Measurements from ENCODE around the gene PCDHB9. TPM values are rescaled to one million over a fixed set of nuclear protein-coding genes. Genes with fewer than 3 reads are reported as not detected.
"Not testable (repeated sequence)": the region's sequence is repeated elsewhere in the genome, so short reads cannot be mapped to it uniquely, and the experiment has no call there.

The PCDHB9 gene
- total and polyA plus RNA-seq, 8 donors, result 1.3 to 5.1 (median 4.1) TPM

DNA sequence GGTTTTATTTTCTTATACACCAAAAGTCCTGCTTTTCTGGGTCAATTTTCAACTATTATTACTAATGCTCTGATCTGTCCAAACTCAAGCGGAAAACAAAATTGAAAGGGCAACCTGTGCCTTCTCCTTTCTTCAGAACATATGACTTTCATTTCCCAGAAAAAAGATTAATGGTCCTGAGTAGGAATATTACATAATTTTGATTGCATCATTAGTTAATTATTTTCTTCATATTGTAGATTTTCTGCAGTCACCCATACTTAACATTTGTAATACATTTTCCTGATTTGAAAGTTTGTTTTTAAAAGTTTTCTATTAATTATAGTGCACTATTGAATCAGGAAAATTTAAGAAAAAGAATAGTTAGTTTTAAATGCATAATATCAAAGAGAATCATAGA is 11.0 kb upstream of the PCDHB9 start:
- TF ChIP-seq, protein P1, sequence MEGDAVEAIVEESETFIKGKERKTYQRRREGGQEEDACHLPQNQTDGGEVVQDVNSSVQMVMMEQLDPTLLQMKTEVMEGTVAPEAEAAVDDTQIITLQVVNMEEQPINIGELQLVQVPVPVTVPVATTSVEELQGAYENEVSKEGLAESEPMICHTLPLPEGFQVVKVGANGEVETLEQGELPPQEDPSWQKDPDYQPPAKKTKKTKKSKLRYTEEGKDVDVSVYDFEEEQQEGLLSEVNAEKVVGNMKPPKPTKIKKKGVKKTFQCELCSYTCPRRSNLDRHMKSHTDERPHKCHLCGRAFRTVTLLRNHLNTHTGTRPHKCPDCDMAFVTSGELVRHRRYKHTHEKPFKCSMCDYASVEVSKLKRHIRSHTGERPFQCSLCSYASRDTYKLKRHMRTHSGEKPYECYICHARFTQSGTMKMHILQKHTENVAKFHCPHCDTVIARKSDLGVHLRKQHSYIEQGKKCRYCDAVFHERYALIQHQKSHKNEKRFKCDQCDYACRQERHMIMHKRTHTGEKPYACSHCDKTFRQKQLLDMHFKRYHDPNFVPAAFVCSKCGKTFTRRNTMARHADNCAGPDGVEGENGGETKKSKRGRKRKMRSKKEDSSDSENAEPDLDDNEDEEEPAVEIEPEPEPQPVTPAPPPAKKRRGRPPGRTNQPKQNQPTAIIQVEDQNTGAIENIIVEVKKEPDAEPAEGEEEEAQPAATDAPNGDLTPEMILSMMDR (IDR thresholded peaks at IDR 0.05), result no peak
- intact Hi-C loops (cut with DNase I), result no loop called here

DNA sequence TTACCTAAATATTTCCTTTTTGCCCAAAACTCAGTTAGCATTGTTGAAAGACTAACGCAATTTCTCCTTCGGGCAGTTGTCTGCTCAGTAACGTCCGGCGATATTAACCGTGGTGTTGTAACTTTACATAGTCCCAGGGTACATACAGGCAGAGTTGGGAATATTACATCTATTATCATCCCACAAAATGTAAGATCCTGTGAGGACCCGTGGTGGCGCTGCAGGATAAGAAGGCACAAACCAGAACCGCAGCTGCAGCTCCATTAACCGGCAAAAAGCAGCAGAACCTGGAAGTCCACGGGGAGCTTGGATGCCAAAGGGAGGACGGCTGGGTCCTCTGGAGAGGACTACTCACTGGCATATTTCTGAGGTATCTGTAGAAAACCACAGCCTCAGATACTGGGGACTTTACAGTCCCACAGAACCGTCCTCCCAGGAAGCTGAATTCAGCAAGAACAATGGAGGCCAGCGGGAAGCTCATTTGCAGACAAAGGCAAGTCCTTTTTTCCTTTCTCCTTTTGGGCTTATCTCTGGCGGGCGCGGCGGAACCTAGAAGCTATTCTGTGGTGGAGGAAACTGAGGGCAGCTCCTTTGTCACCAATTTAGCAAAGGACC is 9.3 kb upstream of the PCDHB9 start, which contains the start of gene PCDHB8:
Gene PCDHB8 (plus strand): TSS at position 214 of the 615 bp plus-strand sequence. CDS start 245 bp downstream, at position 459.
- ATAC-seq; H3K27ac ChIP-seq; intact Hi-C loops (cut with DNase I); H3K4me3 ChIP-seq; H3K4me1 ChIP-seq; H3K36me3 ChIP-seq; DNase-seq: not testable (repeated sequence)
- Histone ChIP-seq H3K27me3 (peaks cover 0 to 68% of the 10 kb centered on the region in 2 donors), H3K9me3 (peaks cover 0 to 67% of the 10 kb centered on the region in 2 donors)

More for the DNA sequence above, 11.0 kb upstream of the PCDHB9 start:
- peaks cover 0 to 63% of the 10 kb centered on the region in 2 donors for H3K9me3 ChIP-seq
- H3K4me3 ChIP-seq, result no peak overlapping the region
- H3K27me3 ChIP-seq, result peaks cover 0 to 60% of the 10 kb centered on the region in 2 donors
- H3K27ac ChIP-seq, result no peak overlapping the region
- no peaks in the 10 kb centered on the region for H3K4me1 ChIP-seq
- ATAC-seq (no peak), DNase-seq (no peak)
- H3K36me3 ChIP-seq, result no peaks in the 10 kb centered on the region

DNA sequence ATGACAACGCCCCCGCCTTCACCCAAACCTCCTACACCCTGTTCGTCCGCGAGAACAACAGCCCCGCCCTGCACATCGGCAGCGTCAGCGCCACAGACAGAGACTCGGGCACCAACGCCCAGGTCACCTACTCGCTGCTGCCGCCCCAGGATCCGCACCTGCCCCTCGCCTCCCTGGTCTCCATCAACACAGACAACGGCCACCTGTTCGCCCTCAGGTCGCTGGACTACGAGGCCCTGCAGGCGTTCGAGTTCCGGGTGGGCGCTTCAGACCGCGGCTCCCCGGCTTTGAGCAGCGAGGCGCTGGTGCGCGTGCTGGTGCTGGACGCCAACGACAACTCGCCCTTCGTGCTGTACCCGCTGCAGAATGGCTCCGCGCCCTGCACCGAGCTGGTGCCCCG is 7.6 kb upstream of the PCDHB9 start:
- H3K4me3 ChIP-seq; H3K4me1 ChIP-seq; H3K27ac ChIP-seq; H3K36me3 ChIP-seq; intact Hi-C loops (cut with DNase I); DNase-seq; ATAC-seq: not testable (repeated sequence)
- Histone ChIP-seq H3K27me3 (peaks cover 0 to 72% of the 10 kb centered on the region in 2 donors), H3K9me3 (peaks cover 0 to 62% of the 10 kb centered on the region in 2 donors)

DNA sequence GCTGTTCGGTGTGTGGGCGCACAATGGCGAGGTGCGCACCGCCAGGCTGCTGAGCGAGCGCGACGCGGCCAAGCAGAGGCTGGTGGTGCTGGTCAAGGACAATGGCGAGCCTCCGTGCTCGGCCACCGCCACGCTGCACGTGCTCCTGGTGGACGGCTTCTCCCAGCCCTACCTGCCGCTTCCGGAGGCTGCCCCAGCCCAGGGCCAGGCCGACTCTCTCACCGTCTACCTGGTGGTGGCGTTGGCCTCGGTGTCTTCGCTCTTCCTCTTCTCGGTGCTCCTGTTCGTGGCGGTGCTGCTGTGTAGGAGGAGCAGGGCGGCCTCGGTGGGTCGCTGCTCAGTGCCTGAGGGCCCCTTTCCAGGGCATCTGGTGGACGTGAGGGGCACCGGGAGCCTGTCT is 7.1 kb upstream of the PCDHB9 start:
- Histone ChIP-seq H3K9me3 (peaks cover 0 to 62% of the 10 kb centered on the region in 2 donors), H3K27me3 (peaks cover 0 to 72% of the 10 kb centered on the region in 2 donors)
- intact Hi-C loops (cut with DNase I); H3K36me3 ChIP-seq; H3K4me1 ChIP-seq; H3K27ac ChIP-seq; H3K4me3 ChIP-seq; DNase-seq; ATAC-seq: not testable (repeated sequence)

DNA sequence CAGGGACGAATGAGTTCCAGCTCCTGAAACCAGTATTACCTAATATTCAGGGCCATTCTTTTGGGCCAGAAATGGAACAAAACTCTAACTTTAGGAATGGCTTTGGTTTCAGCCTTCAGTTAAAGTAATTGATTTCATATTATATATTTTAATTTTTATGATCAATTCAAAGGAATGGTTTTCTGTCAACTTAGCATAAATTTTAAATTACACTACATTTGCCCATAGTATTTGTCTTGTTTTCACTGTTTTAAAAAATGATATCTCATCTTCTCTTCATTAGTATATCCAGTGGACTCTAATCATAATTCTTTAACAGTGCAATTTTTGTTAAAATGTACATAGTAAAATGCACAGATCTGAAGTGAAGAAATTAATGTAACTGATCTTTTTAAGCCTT is 6.6 kb upstream of the PCDHB9 start:
- intact Hi-C loops (cut with DNase I), result no loop called here
- Histone ChIP-seq H3K27ac (no peak overlapping the region), H3K4me1 (no peaks in the 10 kb centered on the region), H3K9me3 (peaks cover 0 to 59% of the 10 kb centered on the region in 2 donors), H3K36me3 (no peaks in the 10 kb centered on the region), H3K27me3 (peaks cover 0 to 69% of the 10 kb centered on the region in 2 donors), H3K4me3 (no peak overlapping the region)
- TF ChIP-seq, protein P1 (IDR thresholded peaks at IDR 0.05), result no peak
- DNase-seq, result no peak
- ATAC-seq, result no peak

DNA sequence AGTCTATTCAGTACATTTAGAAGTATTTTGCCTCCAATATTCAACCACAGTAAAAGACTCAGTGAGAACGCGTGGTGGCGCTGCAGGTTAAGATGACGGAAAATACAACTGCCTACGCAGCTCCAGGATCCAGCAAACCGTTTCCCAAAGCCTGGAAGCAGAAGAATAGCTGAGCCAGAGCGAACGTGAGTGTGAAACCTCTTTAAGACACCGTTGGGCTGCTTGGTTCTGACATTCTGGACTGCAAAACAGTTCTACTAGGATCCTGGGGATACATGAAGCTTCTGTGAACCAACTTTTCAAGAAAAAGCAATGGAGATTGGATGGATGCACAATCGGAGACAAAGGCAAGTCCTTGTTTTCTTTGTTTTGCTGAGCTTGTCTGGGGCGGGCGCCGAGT is 4.7 kb upstream of the PCDHB9 start, which contains the start of gene PCDHB16:
Gene PCDHB16 (plus strand): TSS at position 140 of the 400 bp plus-strand sequence. CDS start 173 bp downstream, at position 313.
- intact Hi-C loops (cut with DNase I), result no loop called here
- ATAC-seq (no peak), DNase-seq (peak in 2 of 4 donors; percentile 36 to 58)
- H3K9me3 ChIP-seq, result peaks cover 0 to 53% of the 10 kb centered on the region in 2 donors
- TF ChIP-seq, protein P1 (IDR thresholded peaks at IDR 0.05), result no peak
- H3K36me3 ChIP-seq, result no peaks in the 10 kb centered on the region
- H3K4me1 ChIP-seq, result no peaks in the 10 kb centered on the region
- peaks cover 0 to 50% of the 10 kb centered on the region in 2 donors for H3K27me3 ChIP-seq
- H3K4me3 ChIP-seq, result no peak within 1 kb of the TSS
- no peak within 1 kb of the TSS for H3K27ac ChIP-seq

DNA sequence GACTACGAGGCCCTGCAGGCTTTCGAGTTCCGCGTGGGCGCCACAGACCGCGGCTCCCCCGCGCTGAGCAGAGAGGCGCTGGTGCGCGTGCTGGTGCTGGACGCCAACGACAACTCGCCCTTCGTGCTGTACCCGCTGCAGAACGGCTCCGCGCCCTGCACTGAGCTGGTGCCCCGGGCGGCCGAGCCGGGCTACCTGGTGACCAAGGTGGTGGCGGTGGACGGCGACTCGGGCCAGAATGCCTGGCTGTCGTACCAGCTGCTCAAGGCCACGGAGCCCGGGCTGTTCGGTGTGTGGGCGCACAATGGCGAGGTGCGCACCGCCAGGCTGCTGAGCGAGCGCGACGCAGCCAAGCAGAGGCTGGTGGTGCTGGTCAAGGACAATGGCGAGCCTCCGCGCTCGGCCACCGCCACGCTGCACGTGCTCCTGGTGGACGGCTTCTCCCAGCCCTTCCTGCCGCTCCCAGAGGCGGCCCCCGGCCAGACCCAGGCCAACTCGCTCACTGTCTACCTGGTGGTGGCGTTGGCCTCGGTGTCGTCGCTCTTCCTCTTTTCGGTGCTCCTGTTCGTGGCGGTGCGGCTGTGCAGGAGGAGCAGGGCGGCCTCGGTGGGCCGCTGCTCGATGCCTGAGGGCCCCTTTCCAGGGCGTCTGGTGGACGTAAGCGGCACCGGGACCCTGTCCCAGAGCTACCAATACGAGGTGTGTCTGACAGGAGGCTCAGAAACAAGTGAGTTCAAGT is 2.7 kb upstream of the PCDHB9 start:
- H3K9me3 ChIP-seq, result peaks cover 0 to 44% of the 10 kb centered on the region in 2 donors
- H3K4me1 ChIP-seq; H3K36me3 ChIP-seq; intact Hi-C loops (cut with DNase I); ATAC-seq; H3K27ac ChIP-seq; DNase-seq; H3K4me3 ChIP-seq: not testable (repeated sequence)
- H3K27me3 ChIP-seq, result peaks cover 0 to 46% of the 10 kb centered on the region in 2 donors

DNA sequence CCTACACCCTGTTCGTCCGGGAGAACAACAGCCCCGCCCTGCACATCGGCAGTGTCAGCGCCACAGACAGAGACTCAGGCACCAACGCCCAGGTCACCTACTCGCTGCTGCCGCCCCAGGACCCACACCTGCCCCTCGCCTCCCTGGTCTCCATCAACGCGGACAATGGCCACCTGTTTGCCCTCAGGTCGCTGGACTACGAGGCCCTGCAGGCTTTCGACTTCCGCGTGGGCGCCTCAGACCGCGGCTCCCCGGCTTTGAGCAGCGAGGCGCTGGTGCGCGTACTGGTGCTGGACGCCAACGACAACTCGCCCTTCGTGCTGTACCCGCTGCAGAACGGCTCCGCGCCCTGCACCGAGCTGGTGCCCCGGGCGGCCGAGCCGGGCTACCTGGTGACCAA is 1.7 kb downstream of the PCDHB9 start:
- H3K4me1 ChIP-seq; intact Hi-C loops (cut with DNase I); H3K27ac ChIP-seq; DNase-seq; H3K4me3 ChIP-seq; ATAC-seq; H3K36me3 ChIP-seq: not testable (repeated sequence)
- H3K9me3 ChIP-seq, result peaks cover 0 to 59% of the 10 kb centered on the region in 2 donors
- peaks cover 3 to 43% of the 10 kb centered on the region in 2 donors for H3K27me3 ChIP-seq

DNA sequence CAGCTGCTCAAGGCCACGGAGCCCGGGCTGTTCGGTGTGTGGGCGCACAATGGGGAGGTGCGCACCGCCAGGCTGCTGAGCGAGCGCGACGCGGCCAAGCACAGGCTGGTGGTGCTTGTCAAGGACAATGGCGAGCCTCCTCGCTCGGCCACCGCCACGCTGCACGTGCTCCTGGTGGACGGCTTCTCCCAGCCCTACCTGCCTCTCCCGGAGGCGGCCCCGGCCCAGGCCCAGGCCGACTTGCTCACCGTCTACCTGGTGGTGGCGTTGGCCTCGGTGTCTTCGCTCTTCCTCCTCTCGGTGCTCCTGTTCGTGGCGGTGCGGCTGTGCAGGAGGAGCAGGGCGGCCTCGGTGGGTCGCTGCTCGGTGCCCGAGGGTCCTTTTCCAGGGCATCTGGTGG is 2.2 kb downstream of the PCDHB9 start:
- intact Hi-C loops (cut with DNase I); H3K36me3 ChIP-seq: not testable (repeated sequence)

More for the DNA sequence above, 2.2 kb downstream of the PCDHB9 start:
- Histone ChIP-seq H3K9me3 (peaks cover 0 to 58% of the 10 kb centered on the region in 2 donors), H3K27me3 (peaks cover 3 to 43% of the 10 kb centered on the region in 2 donors)
- H3K27ac ChIP-seq, ATAC-seq, H3K4me3 ChIP-seq, H3K4me1 ChIP-seq: not testable (repeated sequence)
- DNase-seq, result peak in 1 of 4 donors; percentile 54
